OCI-LY1 (cell line): Measurements from ENCODE around the gene KNCN.

Experiments
- H2AFZ ChIP-seq: fragments of 200-600 bp; sonication (generic), shearing (Covaris generic); 2 replicates; pipeline ENCODE4 v1.6.0; 2014; ENCODE audit warnings: antibody characterized with exemption, mild to moderate bottlenecking, low read length
- H3F3A ChIP-seq: fragments of 200-600 bp; sonication (generic), shearing (Covaris generic); 2 replicates; pipeline ENCODE4 v1.6.0; 2014; ENCODE audit warnings: mild to moderate bottlenecking, antibody characterized with exemption, low read length, moderate library complexity; ENCODE audit not compliant: insufficient read depth
- H3K27ac ChIP-seq: fragments of 200-600 bp; sonication (generic); 2 replicates; pipeline ENCODE4 v1.5.1; 2014; ENCODE audit warnings: low read length, mixed run types, mild to moderate bottlenecking, low read depth; ENCODE audit not compliant: poor library complexity, severe bottlenecking
- H3K27me3 ChIP-seq: fragments of 200-600 bp; sonication (generic); 2 replicates; pipeline ENCODE4 v1.6.0; 2014; ENCODE audit warnings: antibody characterized with exemption, mild to moderate bottlenecking, low read length, moderate library complexity; ENCODE audit not compliant: insufficient read depth
- H3K36me3 ChIP-seq: fragments of 200-600 bp; sonication (generic); 2 replicates; pipeline ENCODE4 v1.6.1; 2014; ENCODE audit warnings: mild to moderate bottlenecking, antibody characterized with exemption, low read length, moderate library complexity, mixed read lengths; ENCODE audit not compliant: insufficient read depth
- H3K4me1 ChIP-seq: fragments of 200-600 bp; sonication (generic); 2 replicates; pipeline ENCODE4 v1.5.1; 2014; ENCODE audit warnings: mild to moderate bottlenecking, low read length, moderate library complexity; ENCODE audit not compliant: insufficient read depth, severe bottlenecking
- H3K4me2 ChIP-seq: fragments of 200-600 bp; sonication (generic), shearing (Covaris generic); 2 replicates; pipeline ENCODE4 v1.6.1; 2014; ENCODE audit warnings: low read length
- H3K4me3 ChIP-seq: fragments of 200-600 bp; sonication (generic); 2 replicates; pipeline ENCODE4 v1.5.1; 2014; ENCODE audit warnings: low read length, low read depth, mild to moderate bottlenecking, mixed read lengths; ENCODE audit not compliant: poor library complexity, severe bottlenecking
- H3K79me2 ChIP-seq: fragments of 200-600 bp; shearing (Covaris generic); 2 replicates; pipeline ENCODE4 v1.6.1; 2016; ENCODE audit warnings: mixed run types, low read length, mixed read lengths; ENCODE audit not compliant: insufficient read depth
- H3K9ac ChIP-seq: fragments of 200-600 bp; sonication (generic), shearing (Covaris generic); 2 replicates; pipeline ENCODE4 v1.6.1; 2014; ENCODE audit warnings: mild to moderate bottlenecking, low read length, mixed read lengths
- H3K9me2 ChIP-seq: fragments of 200-600 bp; sonication (generic), shearing (Covaris generic); 2 replicates; pipeline ENCODE4 v1.6.1; 2014; ENCODE audit warnings: low read depth, mild to moderate bottlenecking, low read length, mixed read lengths
- H3K9me3 ChIP-seq: fragments of 200-600 bp; shearing (Covaris generic); 2 replicates; pipeline ENCODE4 v1.6.1; 2014; ENCODE audit warnings: low read length, mixed read lengths
- H4K20me1 ChIP-seq: fragments of 200-600 bp; sonication (generic), shearing (Covaris generic); 2 replicates; pipeline ENCODE4 v1.6.0; 2016; ENCODE audit warnings: mild to moderate bottlenecking, low read length; ENCODE audit not compliant: insufficient read depth
- CTCF ChIP-seq: fragments of 200-600 bp; sonication (generic), shearing (Covaris generic); IDR thresholded peaks from 2 replicates; pipeline ENCODE4 v1.5.1; 2017; ENCODE audit warnings: mild to moderate bottlenecking, antibody characterized with exemption, low read length, moderate library complexity, mixed read lengths
- EZH2 ChIP-seq: fragments of 200-600 bp; sonication (generic), shearing (Covaris generic); IDR thresholded peaks from 2 replicates; pipeline ENCODE4 v1.8.0; 2017; ENCODE audit warnings: borderline replicate concordance, mixed run types, mild to moderate bottlenecking, antibody characterized with exemption, low read length, moderate library complexity, mixed read lengths

The KNCN gene

DNA sequence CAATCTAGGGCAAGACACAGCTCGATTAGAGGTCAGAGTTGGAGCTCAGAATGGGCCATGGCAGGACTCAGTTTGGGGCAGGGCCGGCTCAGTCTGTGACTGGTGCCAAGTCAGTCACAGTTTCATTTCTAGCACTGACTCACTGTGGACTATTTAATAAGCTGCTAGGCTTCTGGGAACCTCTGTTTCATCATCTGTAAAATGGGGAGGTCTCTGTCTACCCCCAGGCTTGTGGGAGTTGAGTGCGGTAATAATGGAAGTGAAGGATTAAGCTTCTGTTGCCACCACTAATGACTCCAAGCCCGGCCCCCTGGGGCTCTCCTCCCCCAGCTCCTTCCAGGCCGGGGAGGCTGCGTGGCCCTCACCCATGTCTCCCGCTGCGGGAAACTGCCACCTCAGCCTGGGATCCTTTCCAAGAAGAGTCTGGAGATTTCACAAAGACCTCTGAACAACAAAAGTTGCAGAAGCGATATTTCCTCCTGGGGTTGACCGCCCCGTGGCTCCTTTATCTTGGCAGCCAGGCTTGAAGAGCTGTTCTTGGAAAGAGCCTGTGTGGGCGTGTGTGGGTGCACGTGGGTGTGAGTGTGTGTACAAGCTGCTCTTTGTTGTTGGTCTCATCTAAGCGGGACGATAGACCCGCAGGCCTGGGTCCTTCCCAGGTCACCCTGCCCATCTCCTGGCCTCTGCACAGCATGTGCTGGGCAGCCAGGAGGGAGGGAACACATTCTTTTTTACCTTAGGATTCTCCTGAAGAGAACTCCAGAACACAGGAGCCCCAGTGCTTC, 29.1 kb downstream of the KNCN start:
- H4K20me1 ChIP-seq, result no peaks in the 10 kb centered on the region
- no peak overlapping the region for H3K27ac ChIP-seq
- no peak overlapping the region for H3K4me2 ChIP-seq
- H3K9me3 ChIP-seq, result no peaks in the 10 kb centered on the region
- no peak overlapping the region for H3K4me3 ChIP-seq
- no peaks in the 10 kb centered on the region for H3K79me2 ChIP-seq
- no peak overlapping the region for H3K9ac ChIP-seq
- no peaks in the 10 kb centered on the region for H3K4me1 ChIP-seq
- TF ChIP-seq EZH2 (no peak), CTCF (no peak)
- H3F3A ChIP-seq, result no peaks in the 10 kb centered on the region
- H3K9me2 ChIP-seq, result no peaks in the 10 kb centered on the region
- no peaks in the 10 kb centered on the region; the same call in 1 of the 2 replicates for H3K27me3 ChIP-seq
- no peak overlapping the region for H2AFZ ChIP-seq
- H3K36me3 ChIP-seq, result no peaks in the 10 kb centered on the region

DNA sequence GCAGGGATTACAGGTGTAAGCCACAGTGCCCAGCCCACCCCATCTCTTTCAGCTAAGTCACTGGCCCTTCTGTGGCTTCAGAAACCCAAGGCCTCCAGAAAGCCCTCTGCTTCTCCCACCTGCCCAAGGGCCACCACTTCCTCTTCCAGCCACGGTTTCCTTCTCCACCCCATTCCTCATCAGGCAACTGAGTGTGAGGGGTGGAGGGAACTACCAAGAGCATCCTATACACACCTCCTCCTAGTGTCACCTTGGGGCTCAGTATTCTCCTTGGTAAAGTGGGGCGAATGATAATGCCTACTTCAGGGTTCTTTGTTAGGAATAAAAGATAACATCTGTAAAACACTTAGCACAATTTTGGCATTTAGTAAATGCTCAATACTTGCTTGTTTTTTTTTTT, 30.0 kb downstream of the KNCN start:
- Histone ChIP-seq H3K4me1 (no peaks in the 10 kb centered on the region), H3K27me3 (no peaks in the 10 kb centered on the region; the same call in 1 of the 2 replicates)

GRCh38 chr1:46520063-46520911, 31.2 kb downstream of the KNCN start:
- H3K9me2 ChIP-seq, result no peaks in the 10 kb centered on the region
- no peak overlapping the region for H2AFZ ChIP-seq
- H3F3A ChIP-seq, result no peaks in the 10 kb centered on the region
- no peaks in the 10 kb centered on the region for H3K4me1 ChIP-seq
- no peaks in the 10 kb centered on the region for H3K9me3 ChIP-seq
- no peak overlapping the region for H3K4me3 ChIP-seq
- H4K20me1 ChIP-seq, result no peaks in the 10 kb centered on the region
- no peaks in the 10 kb centered on the region for H3K79me2 ChIP-seq
- TF ChIP-seq CTCF, result no peak
- TF ChIP-seq EZH2, result no peak
- no peak overlapping the region for H3K27ac ChIP-seq
- H3K36me3 ChIP-seq, result no peaks in the 10 kb centered on the region
- H3K27me3 ChIP-seq, result no peaks in the 10 kb centered on the region; the same call in 1 of the 2 replicates
- H3K9ac ChIP-seq, result no peak overlapping the region
- H3K4me2 ChIP-seq, result no peak overlapping the region

More for the DNA sequence above, 30.0 kb downstream of the KNCN start:
- no peak overlapping the region for H2AFZ ChIP-seq
- no peaks in the 10 kb centered on the region for H3K9me3 ChIP-seq
- TF ChIP-seq CTCF (no peak), EZH2 (no peak)
- H3K9me2 ChIP-seq, result no peaks in the 10 kb centered on the region
- no peaks in the 10 kb centered on the region for H3K36me3 ChIP-seq
- no peak overlapping the region for H3K4me2 ChIP-seq
- H3K27ac ChIP-seq, result no peak overlapping the region
- H3K9ac ChIP-seq, result no peak overlapping the region
- H4K20me1 ChIP-seq, result no peaks in the 10 kb centered on the region
- no peaks in the 10 kb centered on the region for H3K79me2 ChIP-seq
- no peaks in the 10 kb centered on the region for H3F3A ChIP-seq
- no peak overlapping the region for H3K4me3 ChIP-seq
